MV-4-11 (cell line): ENCODE data around the gene RTP3.
"Not testable (repeated sequence)": the region's sequence is repeated elsewhere in the genome, so short reads cannot be mapped to it uniquely, and the experiment has no call there.

ENCODE experiments used
- DNase-seq: peaks from one replicate; lab custom pipeline; 2025; lab: John Stamatoyannopoulos, UW

Gene RTP3

GRCh38 chr3:46519952-46520351 lies 22.2 kb downstream of the RTP3 start:
- no peak for DNase-seq

- no peak for DNase-seq
These were observed 22.8 kb downstream of the RTP3 start for GRCh38 chr3:46520531-46520930.

GRCh38 chr3:46521096-46521495 lies 23.3 kb downstream of the RTP3 start:
- DNase-seq: no peak

GRCh38 chr3:46522201-46522600 lies 24.4 kb downstream of the RTP3 start:
- not testable (repeated sequence) for DNase-seq

- no peak for DNase-seq
These were observed 25.8 kb downstream of the RTP3 start for GRCh38 chr3:46523556-46523955.

GRCh38 chr3:46524008-46524407 lies 26.2 kb downstream of the RTP3 start:
- DNase-seq: no peak

GRCh38 chr3:46524832-46525231 lies 27.1 kb downstream of the RTP3 start:
- no peak for DNase-seq

GRCh38 chr3:46527239-46527638 lies 29.5 kb downstream of the RTP3 start:
- DNase-seq: no peak

- no peak for DNase-seq
These were observed 35.3 kb downstream of the RTP3 start for GRCh38 chr3:46533091-46533490.

GRCh38 chr3:46535746-46536145 lies 38.0 kb downstream of the RTP3 start:
- no peak for DNase-seq

- DNase-seq: no peak
These were observed 39.0 kb downstream of the RTP3 start for GRCh38 chr3:46536758-46537157.

- no peak for DNase-seq
These were observed 39.5 kb downstream of the RTP3 start for GRCh38 chr3:46537316-46537715.

GRCh38 chr3:46537779-46538178 lies 40.0 kb downstream of the RTP3 start:
- DNase-seq: no peak

GRCh38 chr3:46538425-46538802 lies 40.6 kb downstream of the RTP3 start:
- not testable (repeated sequence) for DNase-seq

GRCh38 chr3:46538803-46539442 lies 41.1 kb downstream of the RTP3 start:
- peak; percentile 90 for DNase-seq

- DNase-seq: no peak
These were observed 41.7 kb downstream of the RTP3 start for GRCh38 chr3:46539443-46540005.

- DNase-seq: no peak
These were observed 42.8 kb downstream of the RTP3 start for GRCh38 chr3:46540550-46540949.

- peak; percentile 12 for DNase-seq
These were observed 44.1 kb downstream of the RTP3 start for GRCh38 chr3:46541835-46542234.

- DNase-seq: no peak
These were observed 44.6 kb downstream of the RTP3 start for GRCh38 chr3:46542344-46542743.

GRCh38 chr3:46542801-46543201 lies 45.0 kb downstream of the RTP3 start:
- DNase-seq: no peak

GRCh38 chr3:46544771-46545503 lies 47.2 kb downstream of the RTP3 start:
- no peak for DNase-seq

GRCh38 chr3:46545818-46546630 lies 48.2 kb downstream of the RTP3 start:
- DNase-seq: no peak
